IMR-90 (cell line): ENCODE results near the gene MAP3K9. TPM values are rescaled to one million over a fixed set of nuclear protein-coding genes. Genes with fewer than 3 reads are reported as not detected.

Experiments
- ATAC-seq: fragments of 200-7000 bp; cut with Tn5 transposase; 2 replicates; pipeline ENCODE4 v1.9.1; 2020; ENCODE audit warnings: low read depth, mild to moderate bottlenecking, moderate library complexity
- BruUV-seq: library from RNA; stranded (reverse); fragments of 400-500 nt; replicated peaks from 2 replicates; lab custom pipeline; 2021; lab: Mats Ljungman, UMichigan
- CTCF ChIA-PET: fragments of 300-600 bp; formaldehyde crosslinking; extraction: SDS; loops from one replicate; lab custom pipeline; 2021; ENCODE audit warnings: antibody characterized with exemption; lab: Yijun Ruan, JAX
- POLR2A ChIA-PET: fragments of 300-600 bp; sonication (Branson Sonifier 250); formaldehyde crosslinking; loops from one replicate; lab custom pipeline; 2022; ENCODE audit warnings: antibody characterized with exemption; ENCODE audit not compliant: unreplicated experiment; lab: Charles Lee
- DNase-seq: peaks from one replicate; pipeline ENCODE4 v3.0.0; 2013
- H2AFZ ChIP-seq: replicated peaks from 2 replicates; pipeline ENCODE3; 2013; ENCODE audit warnings: low read length, mild to moderate bottlenecking; ENCODE audit not compliant: poor library complexity
- H2AK5ac ChIP-seq: 2 replicates; pipeline ENCODE4 v1.6.1; 2013; ENCODE audit warnings: low read depth, low read length, inconsistent platforms
- H2AK9ac ChIP-seq: replicated peaks from 2 replicates; pipeline ENCODE3; 2013; ENCODE audit warnings: mild to moderate bottlenecking, low read depth, low read length, moderate library complexity; ENCODE audit not compliant: poor library complexity
- H2BK120ac ChIP-seq: 2 replicates; pipeline ENCODE4 v1.6.1; 2013; ENCODE audit warnings: low read depth, low read length, inconsistent platforms
- H2BK15ac ChIP-seq: 3 replicates; pipeline ENCODE4 v1.6.1; 2013; ENCODE audit warnings: low read depth, low read length, inconsistent platforms
- H2BK20ac ChIP-seq: 2 replicates; pipeline ENCODE4 v1.6.1; 2013; ENCODE audit warnings: low read depth, mild to moderate bottlenecking, inconsistent platforms, low read length, moderate library complexity
- H2BK5ac ChIP-seq: 2 replicates; pipeline ENCODE4 v1.6.1; 2013; ENCODE audit warnings: mild to moderate bottlenecking, low read depth, low read length, inconsistent platforms; ENCODE audit not compliant: poor library complexity, severe bottlenecking
- H3K14ac ChIP-seq: replicated peaks from 2 replicates; pipeline ENCODE4 v1.6.1; 2013; ENCODE audit warnings: low read depth, low read length, inconsistent platforms
- H3K18ac ChIP-seq: 2 replicates; pipeline ENCODE4 v1.6.1; 2013; ENCODE audit warnings: low read depth, low read length, control low read depth
- H3K23ac ChIP-seq: 2 replicates; pipeline ENCODE4 v1.6.1; 2013; ENCODE audit warnings: low read depth, low read length, inconsistent platforms
- H3K27ac ChIP-seq: 2 replicates; pipeline ENCODE4 v1.5.1; 2013; ENCODE audit warnings: mild to moderate bottlenecking, control low read depth, low read length; ENCODE audit not compliant: insufficient read depth
- H3K27me3 ChIP-seq: 2 replicates; pipeline ENCODE4 v1.6.1; 2013; ENCODE audit warnings: low read length; ENCODE audit not compliant: control insufficient read depth, insufficient read depth
- H3K36me3 ChIP-seq: 2 replicates; pipeline ENCODE4 v1.6.1; 2013; ENCODE audit warnings: low read length, mixed read lengths; ENCODE audit not compliant: control insufficient read depth, insufficient read depth
- H3K4ac ChIP-seq: 2 replicates; pipeline ENCODE4 v1.6.1; 2013; ENCODE audit warnings: low read depth, low read length, inconsistent platforms
- H3K4me1 ChIP-seq: 2 replicates; pipeline ENCODE4 v1.6.1; 2013; ENCODE audit warnings: low read length, mixed read lengths; ENCODE audit not compliant: control insufficient read depth, insufficient read depth
- H3K4me2 ChIP-seq: 2 replicates; pipeline ENCODE4 v1.6.1; 2013; ENCODE audit warnings: low read depth, mild to moderate bottlenecking, control low read depth, low read length, moderate library complexity
- H3K4me3 ChIP-seq: 2 replicates; pipeline ENCODE4 v1.5.1; 2013; ENCODE audit warnings: low read depth, mild to moderate bottlenecking, control low read depth, low read length, moderate library complexity; ENCODE audit not compliant: insufficient read depth
- H3K56ac ChIP-seq: 2 replicates; pipeline ENCODE4 v1.6.1; 2013; ENCODE audit warnings: low read length, inconsistent platforms; ENCODE audit not compliant: insufficient read depth; ENCODE audit errors: extremely low read depth
- H3K79me1 ChIP-seq, 2 experiments: 2 replicates each; pipeline ENCODE4 v1.6.1; 2013; ENCODE audit warnings: low read length in 2 of 2, inconsistent platforms in 1 of 2, low read depth in 1 of 2
- H3K9ac ChIP-seq: 2 replicates; pipeline ENCODE4 v1.6.1; 2013; ENCODE audit warnings: low read depth, low read length, control low read depth
- H3K9me1 ChIP-seq: 2 replicates; pipeline ENCODE4 v1.6.1; 2013; ENCODE audit warnings: low read length, inconsistent platforms; ENCODE audit not compliant: insufficient read depth
- H3K9me3 ChIP-seq: 2 replicates; pipeline ENCODE4 v1.6.1; 2013; ENCODE audit warnings: low read length; ENCODE audit not compliant: control insufficient read depth, insufficient read depth
- H4K20me1 ChIP-seq: 2 replicates; pipeline ENCODE4 v1.6.1; 2013; ENCODE audit warnings: low read length, inconsistent platforms; ENCODE audit not compliant: insufficient read depth
- H4K5ac ChIP-seq: 2 replicates; pipeline ENCODE4 v1.6.1; 2013; ENCODE audit warnings: mild to moderate bottlenecking, low read depth, low read length, control low read depth
- H4K8ac ChIP-seq, 2 experiments: 2 replicates each; pipeline ENCODE4 v1.6.1; 2013; ENCODE audit warnings: low read depth in 2 of 2, low read length in 2 of 2, control low read depth in 1 of 2, inconsistent platforms in 1 of 2
- H4K91ac ChIP-seq: 2 replicates; pipeline ENCODE4 v1.6.1; 2013; ENCODE audit warnings: low read depth, low read length, inconsistent platforms; ENCODE audit not compliant: insufficient read depth
- BHLHE40 ChIP-seq: fragments of 150-350 bp; IDR thresholded peaks from 2 replicates; pipeline ENCODE4 v1.6.1; 2016; ENCODE audit warnings: mild to moderate bottlenecking, low read depth, low read length
- CEBPB ChIP-seq: IDR thresholded peaks from 2 replicates; pipeline ENCODE4 v1.6.1; 2012; ENCODE audit warnings: low read depth, low read length, improper control_type of control experiment
- CHD1 ChIP-seq: IDR thresholded peaks from 2 replicates; pipeline ENCODE4 v1.6.1; 2012; ENCODE audit warnings: low read depth, low read length, improper control_type of control experiment
- CTCF ChIP-seq: conservative IDR thresholded peaks from 2 replicates; pipeline ENCODE4 v1.5.1; 2012; ENCODE audit warnings: mild to moderate bottlenecking, low read depth, low read length, improper control_type of control experiment
- ELK1 ChIP-seq: fragments of 150-350 bp; IDR thresholded peaks from 2 replicates; pipeline ENCODE4 v1.6.1; 2016; ENCODE audit warnings: low read depth, mild to moderate bottlenecking, low read length, moderate library complexity, borderline replicate concordance
- FOS ChIP-seq: fragments of 150-350 bp; IDR thresholded peaks from 2 replicates; pipeline ENCODE4 v1.6.1; 2016; ENCODE audit warnings: low read depth, low read length
- MAFK ChIP-seq: IDR thresholded peaks from 2 replicates; pipeline ENCODE4 v1.6.1; 2012; ENCODE audit warnings: low read depth, low read length, improper control_type of control experiment
- MAZ ChIP-seq: IDR thresholded peaks from 2 replicates; pipeline ENCODE4 v1.6.1; 2012; ENCODE audit warnings: low read depth, mild to moderate bottlenecking, low read length, improper control_type of control experiment, moderate library complexity, borderline replicate concordance
- MXI1 ChIP-seq: IDR thresholded peaks from 2 replicates; pipeline ENCODE4 v1.6.1; 2012; ENCODE audit warnings: low read depth, mild to moderate bottlenecking, low read length, moderate library complexity, borderline replicate concordance
- NFE2L2 ChIP-seq: fragments of 150-350 bp; IDR thresholded peaks from 2 replicates; pipeline ENCODE4 v1.6.1; 2016; ENCODE audit warnings: low read depth, mild to moderate bottlenecking, low read length
- POLR2A ChIP-seq: IDR thresholded peaks from 2 replicates; pipeline ENCODE4 v1.6.1; 2012; ENCODE audit warnings: mild to moderate bottlenecking, low read depth, low read length
- RAD21 ChIP-seq: IDR thresholded peaks from 2 replicates; pipeline ENCODE4 v1.6.1; 2012; ENCODE audit warnings: low read length, improper control_type of control experiment
- RCOR1 ChIP-seq: IDR thresholded peaks from 2 replicates; pipeline ENCODE4 v1.6.1; 2012; ENCODE audit warnings: mild to moderate bottlenecking, low read length, improper control_type of control experiment; ENCODE audit not compliant: insufficient replicate concordance
- RFX5 ChIP-seq: IDR thresholded peaks from 2 replicates; pipeline ENCODE4 v1.8.0; 2012; ENCODE audit warnings: low read depth, mild to moderate bottlenecking, low read length, moderate library complexity
- SMC3 ChIP-seq: fragments of 150-350 bp; IDR thresholded peaks from 2 replicates; pipeline ENCODE4 v1.6.1; 2016; ENCODE audit warnings: low read depth, mild to moderate bottlenecking, antibody characterized with exemption, low read length, moderate library complexity
- USF2 ChIP-seq: fragments of 150-350 bp; IDR thresholded peaks from 2 replicates; pipeline ENCODE4 v1.6.1; 2017; ENCODE audit warnings: mild to moderate bottlenecking, antibody characterized with exemption, low read length, low read depth
- WGBS, 2 experiments: methylation state at CpG; one replicate each; pipeline versions ENCODE4 v1.1.5 to v1.1.7; 2013; ENCODE audit warnings: missing lambda C conversion rate in 2 of 2; ENCODE audit not compliant: insufficient read length in 1 of 2; ENCODE audit errors: extremely low coverage in 2 of 2; 5-methylcytosine and 5-hydroxymethylcytosine counted together
- dilution Hi-C: fragments of 300-500 bp; cut with HindIII; formaldehyde crosslinking; loops from one replicate; pipeline ENCODE4 v1.14.3; 2018; ENCODE audit warnings: low sequenced_read_pairs; ENCODE audit not compliant: unreplicated experiment
- in situ Hi-C: fragments of 300-500 bp; cut with MboI; formaldehyde crosslinking; loops from 3 replicates; pipeline ENCODE4 v1.14.3; 2019; ENCODE audit warnings: low sequenced_read_pairs, inconsistent platforms, mixed read lengths
- intact Hi-C: fragments of 100-400 bp; cut with micrococcal nuclease; formaldehyde crosslinking; loops from 2 replicates; pipeline ENCODE4 v1.10.0; 2022
- polyA plus RNA-seq, 3 experiments: library from polyadenylated mRNA; depleted of rRNA; stranded (reverse); fragments of >200 nt; gene quantifications; 2 replicates each; pipeline ENCODE4 v1.2.3, GENCODE V29; 2012; ENCODE audit warnings: low replicate concordance in 1 of 3
- total RNA-seq: library from RNA; depleted of rRNA; stranded (reverse); fragments of >200 nt; gene quantifications from 2 replicates; pipeline ENCODE4 v1.2.3, GENCODE V29; 2012

Gene MAP3K9
- total and polyA plus RNA-seq, 2 of the 4 experiments (the other 2 are of a cell fraction): 0.17 to 0.18 TPM

GRCh38 chr14:70802379-70802778 is 6.9 kb downstream of the MAP3K9 start:
- Histone ChIP-seq H2AK5ac (no peak overlapping the region), H4K91ac (no peak overlapping the region), H3K4ac (no peak overlapping the region), H3K27ac (no peak overlapping the region), H3K79me1 (no peaks in the 10 kb centered on the region), H3K4me3 (no peak overlapping the region), H4K5ac (no peak overlapping the region), H3K27me3 (peaks cover 7% of the 10 kb centered on the region), H4K8ac (no peak overlapping the region), H4K20me1 (no peaks in the 10 kb centered on the region), H3K18ac (no peak overlapping the region), H3K9ac (no peak overlapping the region), H2BK20ac (no peak overlapping the region), H3K4me2 (no peak overlapping the region), H3K14ac (no peak overlapping the region), H2BK120ac (no peak overlapping the region), H3K9me3 (no peaks in the 10 kb centered on the region), H3K56ac (no peak overlapping the region), H2BK5ac (no peak overlapping the region), H3K23ac (no peak overlapping the region), H2AFZ (no peak overlapping the region), H3K9me1 (no peaks in the 10 kb centered on the region), H2BK15ac (no peak overlapping the region), H3K4me1 (no peaks in the 10 kb centered on the region), H3K36me3 (no peaks in the 10 kb centered on the region), H2AK9ac (no peak overlapping the region)
- no peak for DNase-seq
- TF ChIP-seq CHD1: no peak
- TF ChIP-seq POLR2A: no peak
- TF ChIP-seq USF2: no peak
- TF ChIP-seq BHLHE40: no peak
- TF ChIP-seq RCOR1: no peak
- TF ChIP-seq MAZ: no peak
- no peak for TF ChIP-seq ELK1
- no peak for TF ChIP-seq CEBPB
- TF ChIP-seq MXI1: no peak
- TF ChIP-seq NFE2L2: no peak
- no peak for TF ChIP-seq CTCF
- no peak for TF ChIP-seq SMC3
- TF ChIP-seq RAD21: no peak
- no peak for TF ChIP-seq RFX5
- no peak for TF ChIP-seq MAFK
- no peak for TF ChIP-seq FOS
- ATAC-seq: no peak
- POLR2A ChIA-PET: no interaction called here
- WGBS, 2 experiments: no CpG with 5 or more reads among the region's 1 CpG
- BruUV-seq: no TSS peak
- in situ Hi-C loops: no loop called here
- CTCF ChIA-PET: no interaction called here
- intact Hi-C loops: no loop called here
- dilution Hi-C loops: no loop called here
